Measurements from ENCODE around the gene AP2M1. TPM values are rescaled to one million over a fixed set of nuclear protein-coding genes. Genes with fewer than 3 reads are reported as not detected.

Gene AP2M1
- total and polyA plus RNA-seq, 4 donors: 71.9 to 200 (median 135) TPM

- Histone ChIP-seq H3K4me1 (ENCODE audit: control insufficient read depth in 4 of 4, insufficient read depth in 4 of 4, low read length in 3 of 4) (no peaks in the 10 kb centered on the region), H3K36me3 (ENCODE audit: control insufficient read depth in 4 of 4, insufficient read depth in 3 of 4, low read depth in 1 of 4, low read length in 3 of 4) (peaks cover 0 to 3% (median 0%) of the 10 kb centered on the region in 4 donors), H3K27ac (ENCODE audit: low read depth in 1 of 2, low read length in 2 of 2) (no peak overlapping the region), H3K9me3 (ENCODE audit: control insufficient read depth in 4 of 4, low read length in 3 of 4) (no peaks in the 10 kb centered on the region), H3K9ac (ENCODE audit: low read depth in 1 of 2, low read length in 2 of 2) (no peak overlapping the region), H3K4me3 (ENCODE audit: low read depth in 1 of 3, low read length in 3 of 3) (no peak overlapping the region), H3K27me3 (ENCODE audit: control insufficient read depth in 4 of 4, insufficient read depth in 4 of 4, low read length in 3 of 4) (no peaks in the 10 kb centered on the region)
- TF ChIP-seq CTCF (IDR thresholded peaks at IDR 0.05; ENCODE audit: low read depth, low read length, missing input control): no peak
- no peak for TF ChIP-seq HNF4G (IDR thresholded peaks at IDR 0.05)
- DNase-seq (ENCODE audit: low spot score): no peak
Observed at GRCh38 chr3:184200825-184201224, 26.2 kb downstream of the AP2M1 start.

- 87% methylated on average over 8 of the region's 8 CpGs for WGBS
- Histone ChIP-seq H3K27ac (ENCODE audit: low read depth in 1 of 2, low read length in 2 of 2) (no peak overlapping the region), H3K27me3 (ENCODE audit: control insufficient read depth in 4 of 4, insufficient read depth in 4 of 4, low read length in 3 of 4) (no peaks in the 10 kb centered on the region), H3K9ac (ENCODE audit: low read depth in 1 of 2, low read length in 2 of 2) (no peak overlapping the region), H3K36me3 (ENCODE audit: control insufficient read depth in 4 of 4, insufficient read depth in 3 of 4, low read depth in 1 of 4, low read length in 3 of 4) (no peaks in the 10 kb centered on the region), H3K9me3 (ENCODE audit: control insufficient read depth in 4 of 4, low read length in 3 of 4) (no peaks in the 10 kb centered on the region), H3K4me1 (ENCODE audit: control insufficient read depth in 4 of 4, insufficient read depth in 4 of 4, low read length in 3 of 4) (no peaks in the 10 kb centered on the region), H3K4me3 (ENCODE audit: low read depth in 1 of 3, low read length in 3 of 3) (no peak overlapping the region)
- no peak for DNase-seq (ENCODE audit: low spot score)
- TF ChIP-seq, protein P1, sequence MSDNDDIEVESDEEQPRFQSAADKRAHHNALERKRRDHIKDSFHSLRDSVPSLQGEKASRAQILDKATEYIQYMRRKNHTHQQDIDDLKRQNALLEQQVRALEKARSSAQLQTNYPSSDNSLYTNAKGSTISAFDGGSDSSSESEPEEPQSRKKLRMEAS (IDR thresholded peaks at IDR 0.05): no peak
- TF ChIP-seq, protein P2, sequence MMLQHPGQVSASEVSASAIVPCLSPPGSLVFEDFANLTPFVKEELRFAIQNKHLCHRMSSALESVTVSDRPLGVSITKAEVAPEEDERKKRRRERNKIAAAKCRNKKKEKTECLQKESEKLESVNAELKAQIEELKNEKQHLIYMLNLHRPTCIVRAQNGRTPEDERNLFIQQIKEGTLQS (IDR thresholded peaks at IDR 0.05): no peak
- TF ChIP-seq HNF4G (IDR thresholded peaks at IDR 0.05) (no peak), HNF4A (conservative IDR thresholded peaks at IDR 0.05) (no peak), SP1 (IDR thresholded peaks at IDR 0.05) (no peak), TAF1 (conservative IDR thresholded peaks at IDR 0.05) (no peak), GABPA (IDR thresholded peaks at IDR 0.05 in 1 of 2, conservative IDR thresholded peaks at IDR 0.05 in 1 of 2) (no peak), ZBTB33 (IDR thresholded peaks at IDR 0.05) (no peak), RXRA (IDR thresholded peaks at IDR 0.05) (no peak), YY1 (IDR thresholded peaks at IDR 0.05) (no peak), NR2F2 (IDR thresholded peaks at IDR 0.05) (no peak), FOXA2 (IDR thresholded peaks at IDR 0.05) (no peak), CTCF (IDR thresholded peaks at IDR 0.05; ENCODE audit: low read depth, low read length, missing input control) (no peak), FOXA1 (IDR thresholded peaks at IDR 0.05) (no peak), RAD21 (IDR thresholded peaks at IDR 0.05) (no peak), REST (IDR thresholded peaks at IDR 0.05) (no peak), EGR1 (IDR thresholded peaks at IDR 0.05; ENCODE audit: low read depth in 2 of 2) (no peak)
Observed at GRCh38 chr3:184203526-184203925, 28.9 kb downstream of the AP2M1 start.
